ENCODE data around the gene TUBB4B.
"Not testable (repeated sequence)": the region's sequence is repeated elsewhere in the genome, so short reads cannot be mapped to it uniquely, and the experiment has no call there.

TUBB4B gene

DNA sequence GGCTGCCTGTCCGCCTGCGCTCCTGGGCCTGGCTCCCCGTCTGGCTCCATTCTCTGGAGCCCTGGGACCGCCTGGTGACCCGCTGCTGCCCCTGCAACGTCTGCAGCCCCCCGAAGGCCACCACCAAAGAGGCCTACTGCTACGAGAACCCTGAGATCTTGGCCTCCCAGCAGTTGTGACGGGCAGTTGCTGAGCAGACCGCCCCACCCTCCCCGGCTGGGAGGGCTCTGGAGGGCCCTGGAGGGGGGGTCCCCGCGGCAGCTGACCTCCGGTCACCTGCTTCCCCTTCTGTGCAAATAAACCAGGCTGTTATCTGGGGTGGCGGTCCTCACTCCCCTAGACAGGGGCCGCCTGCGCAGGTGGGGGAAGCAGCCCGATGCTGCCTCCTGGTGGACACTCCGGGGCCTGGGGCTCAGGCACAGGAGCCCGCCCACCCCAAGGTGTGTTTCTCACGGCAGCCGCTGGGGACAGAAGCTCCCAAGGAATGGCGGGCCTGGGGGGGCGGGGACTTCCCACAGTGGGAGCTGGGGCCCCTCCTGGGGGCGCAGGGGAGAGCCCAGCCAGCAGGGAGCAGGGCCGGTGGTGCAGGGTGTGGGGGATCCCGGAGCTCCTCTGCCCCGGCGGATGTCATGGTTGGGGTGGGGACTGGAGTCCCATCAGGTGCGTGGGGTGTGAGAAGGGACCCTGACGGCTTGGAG is 4.7 kb upstream of the TUBB4B start:
- Histone ChIP-seq H3K36me3 (ENCODE audit: control insufficient read depth in 1 of 2, insufficient read depth in 2 of 2, low read length in 2 of 2) (no peaks in the 10 kb centered on the region), H3K79me1 (ENCODE audit: low read length) (peaks cover 8% of the 10 kb centered on the region), H3K27me3 (ENCODE audit: insufficient read depth, low read length) (no peaks in the 10 kb centered on the region), H4K12ac (ENCODE audit: low read depth, low read length) (no peak overlapping the region), H2AK5ac (ENCODE audit: low read length) (peak overlapping the region; percentile 66), H4K91ac (ENCODE audit: low read depth, low read length) (no peak overlapping the region), H3K14ac (ENCODE audit: low read length) (peak overlapping the region; percentile 10), H3K4me3 (ENCODE audit: low read depth, low read length) (no peak overlapping the region), H3K9me3 (ENCODE audit: insufficient read depth, low read depth, low read length) (no peaks in the 10 kb centered on the region), H3K4me2 (ENCODE audit: low read length) (peak overlapping the region; percentile 42), H2BK120ac (ENCODE audit: insufficient read depth, low read length, poor library complexity) (no peak overlapping the region), H3K4me1 (ENCODE audit: control insufficient read depth in 1 of 2, insufficient read depth in 2 of 2, low read length in 2 of 2) (peaks cover 5% of the 10 kb centered on the region in 2 experiments), H4K8ac (ENCODE audit: low read depth, low read length) (peak overlapping the region; percentile 22), H3K4ac (ENCODE audit: low read depth, low read length) (peak overlapping the region; percentile 17), H2BK12ac (ENCODE audit: low read length) (no peak overlapping the region), H3K23ac (ENCODE audit: low read length) (no peak overlapping the region), H3K9ac (ENCODE audit: low read length) (no peak overlapping the region), H3K27ac (ENCODE audit: low read depth, low read length) (no peak overlapping the region), H2BK5ac (ENCODE audit: low read depth, low read length, poor library complexity) (no peak overlapping the region), H3K79me2 (ENCODE audit: control insufficient read depth, insufficient read depth, low read length, poor library complexity) (peaks cover 7% of the 10 kb centered on the region), H2AFZ (ENCODE audit: insufficient read depth, low read length, poor library complexity) (no peak overlapping the region), H3K18ac (ENCODE audit: low read length) (peak overlapping the region; percentile 30)
- DNase-seq, result peak; percentile 75 to 84
- WGBS (ENCODE audit: extremely low coverage, insufficient coverage, insufficient read length), result no CpG with 5 or more reads among the region's 31 CpGs

DNA sequence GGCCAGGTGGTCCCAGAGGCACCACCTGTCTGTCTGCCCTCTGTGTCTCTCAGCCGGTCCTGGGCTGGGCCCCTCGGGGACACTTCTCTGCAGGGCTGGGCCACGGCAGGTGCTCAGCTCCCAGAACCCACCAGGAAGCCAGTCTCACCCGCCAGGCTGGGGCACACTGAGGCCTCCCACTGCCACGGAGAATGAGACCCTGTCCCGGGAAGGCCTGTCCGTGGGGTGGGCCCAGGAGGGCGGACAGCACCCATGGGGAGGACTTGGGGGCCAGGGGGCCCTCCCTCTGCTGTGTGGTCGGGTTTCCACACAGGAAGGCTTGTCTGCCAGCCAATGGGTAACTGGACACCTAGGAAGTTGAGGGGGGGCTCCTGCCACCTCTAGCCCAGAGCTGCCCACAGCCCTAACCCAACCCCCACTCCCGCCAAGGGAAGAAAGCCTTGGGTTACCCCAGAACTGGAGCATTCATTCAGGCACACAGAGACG is 4.1 kb upstream of the TUBB4B start:
- Histone ChIP-seq H2BK5ac (ENCODE audit: low read depth, low read length, poor library complexity) (no peak overlapping the region), H2AK5ac (ENCODE audit: low read length) (peak overlapping the region; percentile 66), H4K12ac (ENCODE audit: low read depth, low read length) (no peak overlapping the region), H3K18ac (ENCODE audit: low read length) (peak overlapping the region; percentile 30), H3K79me1 (ENCODE audit: low read length) (peaks cover 8% of the 10 kb centered on the region), H3K27ac (ENCODE audit: low read depth, low read length) (no peak overlapping the region), H3K4me1 (ENCODE audit: control insufficient read depth in 1 of 2, insufficient read depth in 2 of 2, low read length in 2 of 2) (peaks cover 5% of the 10 kb centered on the region in 2 experiments), H3K4me3 (ENCODE audit: low read depth, low read length) (no peak overlapping the region), H3K4ac (ENCODE audit: low read depth, low read length) (peak overlapping the region; percentile 17), H3K23ac (ENCODE audit: low read length) (no peak overlapping the region), H2BK12ac (ENCODE audit: low read length) (no peak overlapping the region), H3K36me3 (ENCODE audit: control insufficient read depth in 1 of 2, insufficient read depth in 2 of 2, low read length in 2 of 2) (peaks cover under 1 to 3% of the 10 kb centered on the region in 2 experiments), H4K8ac (ENCODE audit: low read depth, low read length) (no peak overlapping the region), H3K4me2 (ENCODE audit: low read length) (peak overlapping the region; percentile 42), H2AFZ (ENCODE audit: insufficient read depth, low read length, poor library complexity) (no peak overlapping the region), H3K79me2 (ENCODE audit: control insufficient read depth, insufficient read depth, low read length, poor library complexity) (peaks cover 12% of the 10 kb centered on the region), H3K9me3 (ENCODE audit: insufficient read depth, low read depth, low read length) (no peaks in the 10 kb centered on the region), H2BK120ac (ENCODE audit: insufficient read depth, low read length, poor library complexity) (no peak overlapping the region), H3K27me3 (ENCODE audit: insufficient read depth, low read length) (no peaks in the 10 kb centered on the region), H4K91ac (ENCODE audit: low read depth, low read length) (no peak overlapping the region), H3K9ac (ENCODE audit: low read length) (no peak overlapping the region), H3K14ac (ENCODE audit: low read length) (peak overlapping the region; percentile 10)
- no peak for DNase-seq
- no CpG with 5 or more reads among the region's 11 CpGs for WGBS (ENCODE audit: extremely low coverage, insufficient coverage, insufficient read length)

DNA sequence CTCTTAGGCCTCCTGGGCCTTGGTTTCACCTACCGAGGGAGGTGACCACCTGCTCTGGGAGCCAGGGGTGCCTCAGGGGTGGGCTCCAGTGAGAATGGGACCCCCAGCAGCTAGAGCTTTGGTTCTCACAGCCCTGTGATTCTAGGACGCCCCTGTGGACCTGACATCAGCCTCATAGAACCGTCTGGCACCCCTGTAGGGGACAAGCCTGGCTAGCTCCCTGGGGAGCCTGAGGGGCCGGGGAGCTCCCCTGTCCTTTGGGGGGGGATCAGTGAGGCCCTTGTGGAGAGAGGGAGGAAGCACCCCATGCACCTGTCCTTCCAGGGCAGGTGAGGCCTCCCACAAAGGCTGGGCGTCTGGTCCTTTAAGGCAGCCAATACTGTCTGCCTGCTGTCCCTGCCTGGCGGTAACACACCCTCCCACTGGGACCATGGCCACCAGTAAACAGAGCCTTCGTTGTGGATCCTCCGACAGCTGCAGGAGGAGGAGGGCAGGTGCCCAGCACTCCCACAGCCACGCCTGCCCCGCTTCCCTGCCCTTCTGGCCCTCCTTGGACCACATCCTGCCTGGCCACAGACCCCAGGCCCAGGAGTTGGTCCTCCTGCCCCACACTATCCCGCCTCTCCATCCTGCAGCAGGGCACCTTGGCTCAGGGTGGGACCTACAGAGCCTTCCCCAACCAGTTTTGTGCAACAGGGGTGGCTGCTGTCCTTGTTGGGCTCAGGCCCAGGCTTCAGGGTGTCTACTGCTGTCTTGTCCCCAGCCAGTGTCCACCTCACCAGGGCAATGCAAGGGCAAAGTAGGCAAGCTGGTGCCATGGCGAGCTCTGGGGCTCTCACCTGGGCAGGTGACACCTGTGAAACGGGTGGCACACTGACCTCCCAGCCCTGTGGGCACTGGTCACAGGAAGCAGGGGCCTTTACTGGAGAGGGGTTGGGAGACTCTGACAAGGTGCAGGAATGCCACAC is 3.0 kb upstream of the TUBB4B start:
- no peak overlapping the region for H3K4ac ChIP-seq (ENCODE audit: low read depth, low read length)
- no peak overlapping the region for H3K18ac ChIP-seq (ENCODE audit: low read length)
- DNase-seq, result no peak
- no peak overlapping the region for H2BK5ac ChIP-seq (ENCODE audit: low read depth, low read length, poor library complexity)
- no peak overlapping the region for H4K91ac ChIP-seq (ENCODE audit: low read depth, low read length)
- H3K4me1 ChIP-seq (ENCODE audit: control insufficient read depth in 1 of 2, insufficient read depth in 2 of 2, low read length in 2 of 2), result peaks cover 15 to 16% of the 10 kb centered on the region in 2 experiments
- H3K23ac ChIP-seq (ENCODE audit: low read length), result no peak overlapping the region
- no peak overlapping the region for H4K12ac ChIP-seq (ENCODE audit: low read depth, low read length)
- H4K8ac ChIP-seq (ENCODE audit: low read depth, low read length), result no peak overlapping the region
- H2AFZ ChIP-seq (ENCODE audit: insufficient read depth, low read length, poor library complexity), result no peak overlapping the region
- no peaks in the 10 kb centered on the region for H3K9me3 ChIP-seq (ENCODE audit: insufficient read depth, low read depth, low read length)
- no peak overlapping the region for H3K27ac ChIP-seq (ENCODE audit: low read depth, low read length)
- peaks cover 11 to 14% of the 10 kb centered on the region in 2 experiments for H3K36me3 ChIP-seq (ENCODE audit: control insufficient read depth in 1 of 2, insufficient read depth in 2 of 2, low read length in 2 of 2)
- no peaks in the 10 kb centered on the region for H3K27me3 ChIP-seq (ENCODE audit: insufficient read depth, low read length)
- H3K4me2 ChIP-seq (ENCODE audit: low read length), result no peak overlapping the region
- peaks cover 14% of the 10 kb centered on the region for H3K79me2 ChIP-seq (ENCODE audit: control insufficient read depth, insufficient read depth, low read length, poor library complexity)
- H2BK12ac ChIP-seq (ENCODE audit: low read length), result no peak overlapping the region
- no peak overlapping the region for H3K14ac ChIP-seq (ENCODE audit: low read length)
- peaks cover 8% of the 10 kb centered on the region for H3K79me1 ChIP-seq (ENCODE audit: low read length)
- no peak overlapping the region for H3K4me3 ChIP-seq (ENCODE audit: low read depth, low read length)
- no CpG with 5 or more reads among the region's 13 CpGs for WGBS (ENCODE audit: extremely low coverage, insufficient coverage, insufficient read length)
- no peak overlapping the region for H2AK5ac ChIP-seq (ENCODE audit: low read length)
- no peak overlapping the region for H2BK120ac ChIP-seq (ENCODE audit: insufficient read depth, low read length, poor library complexity)
- no peak overlapping the region for H3K9ac ChIP-seq (ENCODE audit: low read length)

DNA sequence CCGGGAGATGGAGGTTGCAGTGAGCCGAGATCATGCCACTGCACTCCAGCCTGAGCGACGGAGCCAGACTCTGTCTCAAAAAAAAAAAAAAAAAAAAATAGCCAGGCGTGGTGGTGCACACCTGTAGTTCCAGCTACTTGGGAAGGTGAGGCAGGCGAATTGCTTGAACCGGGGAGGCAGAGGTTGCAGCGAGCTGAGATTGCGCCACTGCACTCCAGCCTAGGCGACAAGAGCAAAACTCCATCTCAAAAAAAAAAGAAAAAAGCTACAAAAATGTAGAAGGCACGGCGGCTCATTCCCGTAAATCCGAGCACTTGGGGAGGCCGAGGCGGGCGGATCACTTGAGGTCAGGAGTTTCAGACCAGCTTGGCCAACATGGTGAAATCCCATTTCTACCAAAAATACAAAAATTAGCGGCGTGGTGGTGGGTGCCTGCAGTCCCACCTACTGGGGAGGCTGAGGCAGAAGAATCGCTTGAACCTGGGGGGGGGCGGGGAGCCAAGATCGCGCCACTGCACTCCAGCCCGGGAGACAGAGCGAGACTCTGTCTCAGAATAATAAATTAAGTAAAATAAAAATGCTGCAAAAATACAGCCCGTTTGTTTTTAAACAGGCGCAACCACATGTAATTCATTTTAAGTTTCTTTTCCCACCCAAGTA is 1.4 kb upstream of the TUBB4B start:
- H3K14ac ChIP-seq (ENCODE audit: low read length); H2AFZ ChIP-seq (ENCODE audit: insufficient read depth, low read length, poor library complexity); H4K8ac ChIP-seq (ENCODE audit: low read depth, low read length); H3K9ac ChIP-seq (ENCODE audit: low read length); H3K9me3 ChIP-seq (ENCODE audit: insufficient read depth, low read depth, low read length); H3K27me3 ChIP-seq (ENCODE audit: insufficient read depth, low read length); H2BK5ac ChIP-seq (ENCODE audit: low read depth, low read length, poor library complexity); H2BK12ac ChIP-seq (ENCODE audit: low read length); H3K23ac ChIP-seq (ENCODE audit: low read length); H4K12ac ChIP-seq (ENCODE audit: low read depth, low read length); H2BK120ac ChIP-seq (ENCODE audit: insufficient read depth, low read length, poor library complexity); H2AK5ac ChIP-seq (ENCODE audit: low read length); H4K91ac ChIP-seq (ENCODE audit: low read depth, low read length); H3K18ac ChIP-seq (ENCODE audit: low read length); H3K4ac ChIP-seq (ENCODE audit: low read depth, low read length); H3K4me3 ChIP-seq (ENCODE audit: low read depth, low read length); H3K79me1 ChIP-seq (ENCODE audit: low read length): not testable (repeated sequence)
- Histone ChIP-seq H3K36me3 (ENCODE audit: control insufficient read depth in 1 of 2, insufficient read depth in 2 of 2, low read length in 2 of 2) (peaks cover 22 to 24% of the 10 kb centered on the region in 2 experiments), H3K27ac (ENCODE audit: low read depth, low read length) (peak overlapping the region; percentile 98), H3K4me1 (ENCODE audit: control insufficient read depth in 1 of 2, insufficient read depth in 2 of 2, low read length in 2 of 2) (peaks cover 16 to 23% of the 10 kb centered on the region in 2 experiments), H3K79me2 (ENCODE audit: control insufficient read depth, insufficient read depth, low read length, poor library complexity) (peaks cover 14% of the 10 kb centered on the region), H3K4me2 (ENCODE audit: low read length) (peak overlapping the region; percentile 79)
- no CpG with 5 or more reads among the region's 27 CpGs for WGBS (ENCODE audit: extremely low coverage, insufficient coverage, insufficient read length)
- peak in 1 of 2 donors; percentile 63 for DNase-seq
